HG02938 (cell line): ENCODE data around the gene NFIB.

Experiments
- ATAC-seq: cut with Tn5 transposase; IDR thresholded peaks from one replicate; pipeline ENCODE4 v1.9.1; 2021; ENCODE audit warnings: mild to moderate bottlenecking, moderate library complexity; ENCODE audit not compliant: unreplicated experiment

Gene NFIB

GRCh38 chr9:14158916-14159315 lies 155.0 kb downstream of the NFIB start:
- no peak for ATAC-seq

GRCh38 chr9:14158136-14158813 lies 155.7 kb downstream of the NFIB start:
- no peak for ATAC-seq

- ATAC-seq, result no peak
Measured at GRCh38 chr9:14157191-14157590, 156.8 kb downstream of the NFIB start.

- ATAC-seq, result peak; percentile 95
Measured at GRCh38 chr9:14156046-14156445, 157.9 kb downstream of the NFIB start.

GRCh38 chr9:14155237-14155636 lies 158.7 kb downstream of the NFIB start:
- ATAC-seq, result no peak

- no peak for ATAC-seq
Measured at GRCh38 chr9:14153310-14153720, 160.6 kb downstream of the NFIB start.

- ATAC-seq, result no peak
Measured at GRCh38 chr9:14151451-14151850, 162.5 kb downstream of the NFIB start.

GRCh38 chr9:14148501-14149103 lies 165.3 kb downstream of the NFIB start:
- ATAC-seq, result no peak

- ATAC-seq, result no peak
Measured at GRCh38 chr9:14147738-14148137, 166.2 kb downstream of the NFIB start.

- ATAC-seq, result no peak
Measured at GRCh38 chr9:14146201-14146874, 167.6 kb downstream of the NFIB start.

- ATAC-seq, result no peak
Measured at GRCh38 chr9:14144215-14144614, 169.7 kb downstream of the NFIB start.

GRCh38 chr9:14141699-14142098 lies 172.2 kb downstream of the NFIB start:
- ATAC-seq, result no peak

GRCh38 chr9:14140096-14140697 lies 173.7 kb downstream of the NFIB start:
- ATAC-seq, result no peak

GRCh38 chr9:14139287-14139686 lies 174.7 kb downstream of the NFIB start:
- ATAC-seq, result no peak

- ATAC-seq, result no peak
Measured at GRCh38 chr9:14136646-14137370, 177.1 kb downstream of the NFIB start.

GRCh38 chr9:14136047-14136635 lies 177.8 kb downstream of the NFIB start:
- ATAC-seq, result no peak

- ATAC-seq, result no peak
Measured at GRCh38 chr9:14135421-14135820, 178.5 kb downstream of the NFIB start.

- ATAC-seq, result no peak
Measured at GRCh38 chr9:14133394-14133793, 180.5 kb downstream of the NFIB start.

GRCh38 chr9:14132775-14133174 lies 181.2 kb downstream of the NFIB start:
- ATAC-seq, result no peak

- ATAC-seq, result no peak
Measured at GRCh38 chr9:14131356-14132088, 182.4 kb downstream of the NFIB start.
